HS-27A (cell line): Measurements from ENCODE around the gene PDE4A.

Experiments
- DNase-seq: peaks from one replicate; pipeline ENCODE4 v3.0.0-alpha.2; 2012; ENCODE audit warnings: low read depth, missing footprints

The PDE4A gene

GRCh38 chr19:10510301-10510802 lies 90.0 kb downstream of the PDE4A start:
- no peak for DNase-seq

DNA sequence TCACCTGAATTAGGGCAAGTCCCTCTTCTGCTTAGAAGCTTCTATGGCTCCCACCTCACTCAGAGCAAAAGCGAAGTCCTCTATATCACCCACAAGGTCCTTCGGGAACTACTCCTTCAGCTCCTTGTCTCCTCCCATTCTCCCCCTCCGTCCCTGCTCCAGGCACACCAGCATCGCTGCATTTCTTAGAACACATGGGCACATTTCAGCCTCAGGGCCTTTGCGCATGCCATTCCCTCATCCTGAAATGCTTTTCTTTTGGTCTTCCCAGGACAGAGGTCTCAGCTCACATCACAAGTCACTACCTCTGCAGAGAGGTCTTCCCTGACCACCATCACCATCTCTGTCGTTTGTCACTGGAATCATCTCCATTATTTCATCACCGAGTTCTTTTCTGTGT lies 92.9 kb downstream of the PDE4A start:
- no peak for DNase-seq

DNA sequence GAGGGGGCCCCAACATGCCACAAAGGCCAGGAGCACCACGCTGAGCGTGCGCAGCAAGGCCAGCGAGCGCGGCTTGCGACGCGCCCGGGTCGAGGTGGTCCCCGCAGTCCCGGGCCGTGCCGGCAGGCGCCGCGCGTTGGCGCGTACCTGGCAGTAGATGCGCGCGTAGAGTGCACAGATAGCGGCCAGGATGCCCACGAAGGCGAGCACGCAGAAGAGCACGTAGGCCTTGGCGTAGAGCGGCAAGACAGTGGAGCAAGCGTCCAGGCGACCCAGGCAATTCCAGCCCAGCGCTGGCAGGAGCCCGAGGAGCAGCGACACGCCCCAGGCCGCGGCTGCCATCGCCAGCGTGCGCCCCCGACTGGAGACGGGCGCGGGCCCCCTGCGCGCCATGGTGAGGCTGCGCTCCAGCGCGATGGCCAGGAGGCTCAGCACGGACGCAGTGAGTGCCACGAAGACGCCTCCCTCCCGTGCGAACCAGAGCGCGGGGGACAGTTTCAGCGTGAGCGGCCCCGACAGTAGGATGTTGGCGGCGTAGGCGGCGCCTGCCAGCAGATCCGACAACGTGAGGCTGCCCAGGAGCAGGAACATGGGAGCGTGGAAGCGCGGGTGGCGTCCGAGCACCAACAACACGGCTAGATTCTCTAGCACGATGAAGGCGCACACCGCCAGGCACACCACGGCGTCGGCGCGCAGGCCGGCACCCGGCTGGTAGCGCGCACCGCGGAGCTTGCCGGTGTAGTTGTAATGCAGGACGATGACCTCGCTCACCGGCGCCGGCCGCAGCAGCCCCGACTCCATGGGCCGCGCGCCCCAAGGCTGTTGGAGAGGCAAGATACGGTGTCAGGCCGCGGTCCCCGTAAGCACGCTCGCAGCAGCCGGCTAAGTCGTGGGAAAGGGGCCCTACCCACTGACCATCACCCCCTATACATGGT lies 94.1 kb downstream of the PDE4A start:
- no peak for DNase-seq

GRCh38 chr19:10516064-10516385 lies 95.7 kb downstream of the PDE4A start:
- no peak for DNase-seq

- DNase-seq = no peak
Measured at GRCh38 chr19:10516671-10517286, 96.4 kb downstream of the PDE4A start.

DNA sequence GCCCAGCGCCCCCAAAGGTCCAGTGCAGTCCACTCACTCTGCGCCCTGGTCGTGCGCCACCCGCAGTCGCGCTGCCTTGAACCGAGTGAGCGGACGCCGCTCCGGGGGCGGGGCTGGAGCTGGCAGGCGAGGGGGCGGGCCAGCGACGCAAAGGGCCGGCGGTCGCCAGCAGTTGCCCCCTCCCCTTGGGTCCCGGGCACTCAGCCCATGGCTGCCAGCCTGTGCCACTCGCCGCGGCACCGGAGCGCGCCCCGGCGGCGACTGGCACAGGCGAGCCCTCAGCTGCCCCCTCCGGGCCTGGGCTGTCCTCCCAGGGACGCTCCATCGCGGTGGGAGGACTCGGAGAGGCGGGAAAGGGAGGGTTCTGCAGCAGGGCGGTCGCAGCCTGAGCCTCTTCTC lies 97.0 kb downstream of the PDE4A start, which contains the start of gene S1PR5:
Gene S1PR5 (minus strand): TSS at position 87 of the 399 bp plus-strand sequence. CDS start 2,436 bp downstream, outside the sequence.
- no peak for DNase-seq

GRCh38 chr19:10517760-10518443 lies 97.6 kb downstream of the PDE4A start:
- no peak for DNase-seq

GRCh38 chr19:10518444-10519361 lies 98.4 kb downstream of the PDE4A start:
- no peak for DNase-seq
